ENCODE results near the gene NRARP.

The NRARP gene

DNA sequence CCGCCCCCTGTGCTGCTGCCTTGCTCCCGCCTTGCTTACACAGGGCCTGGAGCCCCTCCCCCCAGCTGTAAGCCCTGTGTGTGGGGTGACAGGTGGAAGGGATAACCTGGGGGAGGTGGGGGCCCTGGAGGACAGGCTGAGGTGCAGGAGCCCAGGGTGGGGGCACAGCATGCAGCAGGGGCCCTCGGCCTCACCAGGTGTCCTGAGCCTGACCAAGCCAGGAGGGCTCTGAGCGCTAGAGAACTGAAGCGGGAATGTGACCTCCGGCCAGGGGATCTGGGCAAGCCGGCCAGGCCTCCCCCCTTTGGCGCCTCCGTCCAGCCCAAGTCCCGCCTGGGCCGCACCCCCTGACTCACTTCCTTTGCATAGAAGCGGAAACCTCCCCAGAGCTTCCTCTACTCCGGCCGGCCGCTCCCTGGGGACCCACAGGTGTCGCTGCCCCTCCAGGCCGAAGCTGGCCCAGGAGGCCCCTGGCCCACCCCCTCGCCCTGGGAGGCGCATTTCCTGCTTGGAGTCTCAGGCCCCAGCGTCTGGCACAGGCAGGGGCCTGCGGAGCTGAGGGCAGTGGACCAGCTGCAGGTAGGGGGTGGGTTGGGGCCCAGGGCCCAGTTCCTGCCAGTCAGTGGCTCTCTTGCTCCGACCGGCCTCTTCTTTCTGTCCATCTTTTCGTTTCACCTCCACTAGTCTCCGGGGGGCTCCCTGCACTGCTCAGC lies 24.6 kb downstream of the NRARP start, which contains the start of gene TOR4A:
Gene TOR4A, plus strand, starts transcription at position 398 of the 713 bp plus-strand sequence. CDS start 964 bp downstream, outside the sequence.
- no peak for DNase-seq (ENCODE audit: low read depth in 2 of 3, low spot score in 2 of 3)

DNA sequence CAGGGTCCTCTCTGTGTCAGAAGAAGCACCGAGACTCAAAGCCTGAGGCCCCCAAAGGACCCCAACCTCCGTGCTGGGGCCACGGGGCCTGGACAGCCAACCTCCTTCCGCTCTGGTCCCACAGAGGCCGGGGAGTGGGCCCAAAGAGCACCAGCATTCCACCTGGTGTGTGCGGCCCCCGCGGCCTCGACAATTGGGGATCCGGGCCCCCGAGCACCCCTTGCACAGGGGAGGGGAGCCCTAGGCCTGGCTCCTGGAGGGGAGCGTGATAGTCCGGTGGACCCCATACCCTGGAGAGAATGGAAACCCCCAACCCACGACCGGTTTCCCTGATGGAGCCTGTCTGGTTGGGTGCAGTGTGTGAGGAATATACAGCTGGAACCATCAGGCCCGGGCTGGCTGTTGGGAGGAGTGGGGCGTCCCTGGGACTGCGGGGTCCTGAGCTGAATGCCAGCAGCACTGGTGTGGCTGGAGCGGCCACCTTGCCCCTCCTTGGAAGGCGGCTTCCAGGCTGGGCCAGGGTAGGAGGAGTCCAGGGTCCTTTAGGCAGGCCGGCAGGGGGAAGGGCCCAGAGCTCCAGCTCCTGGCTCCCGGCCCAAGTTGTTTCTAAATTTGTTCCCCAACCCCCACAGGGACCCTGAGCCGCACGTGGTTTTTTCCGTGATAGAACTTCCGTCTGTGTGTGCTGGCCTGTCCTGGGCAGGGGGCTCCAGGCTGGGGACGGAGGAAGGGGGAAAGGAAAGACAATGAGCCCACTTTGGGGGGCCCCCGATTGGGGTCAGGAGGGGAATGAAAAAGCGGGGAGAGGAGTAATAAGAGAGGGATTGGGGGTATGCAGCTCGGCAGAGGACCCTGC lies 25.4 kb downstream of the NRARP start:
- no peak for DNase-seq (ENCODE audit: low read depth in 2 of 3, low spot score in 2 of 3)

DNA sequence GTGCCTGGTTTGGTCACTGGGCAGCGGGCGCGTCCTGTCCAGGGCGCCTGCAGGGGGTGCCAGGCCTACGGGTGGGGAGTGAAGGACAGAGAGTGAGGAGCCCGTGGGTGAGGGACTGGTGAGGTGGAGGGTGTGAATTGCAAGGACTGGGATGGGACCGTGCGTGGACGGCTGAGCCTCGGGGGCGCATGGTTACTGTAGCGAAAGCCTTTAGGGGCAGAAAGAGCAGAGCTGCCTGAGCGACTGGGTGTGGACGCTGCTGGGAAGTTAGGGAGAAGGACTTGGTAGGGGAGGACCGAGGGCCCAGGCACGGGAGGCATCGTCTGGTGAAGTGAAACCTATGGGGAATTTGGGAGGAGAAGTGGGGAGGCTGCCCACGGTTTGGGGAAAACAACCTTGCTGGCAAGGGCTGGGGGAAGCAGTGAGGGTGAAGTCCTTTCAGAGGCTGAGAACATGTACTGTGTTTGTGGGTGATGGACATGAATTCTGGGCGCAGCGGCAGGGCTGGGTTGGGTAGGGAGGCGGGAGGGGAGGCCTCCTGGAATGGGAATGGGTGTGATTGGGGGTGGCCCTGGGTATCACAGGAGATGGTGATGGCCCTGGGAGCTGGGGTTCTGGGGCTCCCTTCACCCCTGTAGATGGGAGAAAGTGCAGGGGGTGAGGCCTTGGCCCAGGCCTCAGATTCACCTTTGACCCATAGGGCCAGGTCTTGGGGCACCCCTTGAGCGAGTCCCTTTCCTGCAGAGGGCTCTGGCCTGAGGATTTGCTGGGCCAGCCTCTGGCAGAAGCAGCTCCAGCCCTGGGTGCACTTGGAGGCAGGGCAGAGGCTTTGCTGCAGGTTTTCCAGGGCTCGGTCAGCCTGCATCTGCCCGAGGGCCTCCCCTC lies 26.2 kb downstream of the NRARP start:
- DNase-seq (ENCODE audit: low read depth in 2 of 3, low spot score in 2 of 3), result no peak

DNA sequence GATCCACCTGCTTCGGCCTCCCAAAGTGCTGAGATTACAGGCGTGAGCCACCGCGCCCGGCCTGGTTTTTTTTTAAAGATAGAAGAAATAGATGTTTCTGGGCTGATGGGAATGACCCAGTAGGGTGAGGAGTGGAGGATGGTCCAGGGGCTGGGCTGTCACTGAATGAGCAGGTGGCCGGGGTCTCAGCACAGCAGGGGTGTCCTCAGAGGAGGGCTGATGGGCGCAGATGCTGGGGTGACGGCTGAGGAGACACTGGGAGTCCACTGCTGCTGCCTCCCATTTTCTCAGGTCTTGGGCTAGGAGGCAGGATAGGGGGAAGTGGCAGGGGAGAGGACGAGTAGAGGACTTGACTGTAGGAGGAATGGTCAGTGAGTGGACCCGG lies 26.9 kb downstream of the NRARP start:
- no peak for DNase-seq (ENCODE audit: low read depth in 2 of 3, low spot score in 2 of 3)

DNA sequence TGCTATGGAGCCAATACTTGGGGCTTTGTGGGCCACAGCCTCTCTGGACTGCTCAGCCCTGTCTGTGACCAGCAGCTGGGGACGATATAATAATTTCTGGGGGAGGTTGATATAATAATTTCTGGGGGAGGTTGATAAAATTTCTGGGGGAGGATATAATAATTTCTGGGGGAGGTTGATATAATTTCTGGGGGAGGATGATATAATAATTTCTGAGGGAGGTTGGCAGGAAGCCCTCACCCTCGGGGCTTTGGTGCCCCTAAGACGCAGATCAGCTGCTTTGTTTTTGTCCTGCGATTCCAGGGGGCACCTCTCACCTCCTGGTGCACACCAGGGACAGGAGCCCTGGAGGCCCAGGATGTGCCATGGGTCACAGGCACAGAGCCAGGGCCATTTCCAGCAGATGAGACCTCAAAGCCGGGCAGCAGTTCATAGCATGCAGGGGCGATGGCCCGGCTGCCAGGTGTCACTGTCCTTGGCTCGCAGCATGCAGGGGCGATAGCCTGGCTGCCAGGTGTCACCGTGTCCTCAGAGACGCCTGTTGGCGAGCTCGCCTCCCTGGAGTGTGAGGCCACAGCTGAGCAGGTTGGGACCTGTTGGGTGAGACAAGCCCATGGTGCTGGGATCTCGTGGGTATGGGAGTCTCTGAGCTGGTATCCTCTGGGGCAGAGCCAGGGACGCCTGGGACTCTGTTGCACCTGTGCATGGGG lies 28.3 kb downstream of the NRARP start:
- DNase-seq (ENCODE audit: low read depth in 2 of 3, low spot score in 2 of 3), result no peak

DNA sequence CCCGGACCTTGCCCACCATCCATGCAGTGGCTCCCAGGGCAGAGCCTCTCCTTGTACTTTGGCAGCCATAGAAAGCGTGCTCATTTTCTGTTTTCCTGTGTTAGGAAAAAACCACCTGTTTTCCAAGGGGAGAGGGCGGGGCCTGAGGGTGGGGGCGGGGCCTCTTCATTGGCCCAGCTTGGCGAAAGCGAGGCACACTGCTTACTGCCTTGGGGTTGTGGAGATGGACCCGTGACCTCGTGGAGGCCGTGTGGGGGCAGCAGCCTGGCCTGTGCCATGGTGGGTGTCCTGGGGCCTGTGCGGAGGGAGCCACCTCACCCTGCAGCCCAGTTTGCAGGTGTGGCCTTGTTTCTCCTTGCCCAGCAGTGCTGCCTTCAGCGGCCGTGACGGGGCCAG lies 29.0 kb downstream of the NRARP start:
- no peak for DNase-seq (ENCODE audit: low read depth in 2 of 3, low spot score in 2 of 3)

DNA sequence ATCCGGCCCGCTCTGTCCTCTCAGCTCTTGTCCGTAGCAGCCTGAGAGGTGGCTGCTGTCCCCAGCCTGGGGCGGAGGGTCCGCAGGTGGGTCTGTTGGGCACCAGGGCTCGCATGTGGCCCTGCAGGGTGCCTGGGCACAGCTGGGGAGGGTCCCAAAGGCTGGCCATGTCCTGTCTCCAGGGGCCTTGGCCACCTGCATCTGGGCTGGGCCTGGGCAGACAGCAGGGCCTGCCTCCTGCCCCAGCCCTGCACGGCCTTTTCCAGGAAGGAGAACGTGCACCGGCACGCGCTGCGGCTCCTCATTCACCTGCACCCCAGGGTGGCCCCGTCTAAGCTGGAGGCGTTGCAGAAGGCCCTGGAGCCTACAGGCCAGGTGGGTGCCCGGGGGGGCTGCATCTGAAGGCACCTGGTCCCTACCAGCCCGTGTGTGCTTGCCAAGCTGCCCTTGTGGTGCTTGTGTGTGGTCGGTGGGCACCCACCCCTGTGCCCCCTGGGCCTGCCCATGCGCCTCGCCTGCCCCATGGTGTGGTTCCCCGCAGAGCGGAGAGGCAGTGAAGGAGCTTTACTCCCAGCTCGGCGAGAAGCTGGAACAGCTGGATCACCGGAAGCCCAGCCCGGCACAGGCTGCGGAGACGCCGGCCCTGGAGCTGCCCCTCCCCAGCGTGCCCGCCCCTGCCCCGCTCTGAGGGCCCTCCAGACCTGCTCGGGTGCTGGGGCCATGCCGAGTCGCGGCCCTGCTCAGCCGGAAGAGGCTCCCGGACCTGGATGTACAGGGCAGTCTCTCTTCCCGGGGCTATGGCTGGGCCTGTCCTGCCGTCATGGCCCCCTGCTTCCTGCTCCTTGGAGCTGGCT lies 29.6 kb downstream of the NRARP start:
- DNase-seq (ENCODE audit: low read depth in 2 of 3, low spot score in 2 of 3), result no peak

DNA sequence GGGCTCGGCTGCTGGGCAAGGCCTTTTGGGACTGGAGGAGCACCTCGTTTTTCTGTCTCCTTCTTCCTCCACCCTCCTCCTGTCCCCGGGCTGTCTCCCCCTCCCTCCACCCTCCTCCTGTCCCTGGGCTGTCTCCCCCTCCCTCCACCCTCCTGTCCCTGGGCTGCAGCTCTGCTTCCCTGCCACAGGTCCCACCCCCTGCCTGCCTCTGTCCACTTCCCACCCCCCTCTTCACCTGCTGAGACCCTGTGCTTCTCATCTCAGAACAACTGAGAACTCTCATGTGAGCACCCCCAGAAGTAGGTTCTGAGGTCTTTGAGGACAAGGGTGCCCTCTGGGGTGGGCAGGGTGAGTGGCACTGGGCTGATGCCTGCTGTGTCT lies 30.4 kb downstream of the NRARP start:
- DNase-seq (ENCODE audit: low read depth in 2 of 3, low spot score in 2 of 3), result no peak

DNA sequence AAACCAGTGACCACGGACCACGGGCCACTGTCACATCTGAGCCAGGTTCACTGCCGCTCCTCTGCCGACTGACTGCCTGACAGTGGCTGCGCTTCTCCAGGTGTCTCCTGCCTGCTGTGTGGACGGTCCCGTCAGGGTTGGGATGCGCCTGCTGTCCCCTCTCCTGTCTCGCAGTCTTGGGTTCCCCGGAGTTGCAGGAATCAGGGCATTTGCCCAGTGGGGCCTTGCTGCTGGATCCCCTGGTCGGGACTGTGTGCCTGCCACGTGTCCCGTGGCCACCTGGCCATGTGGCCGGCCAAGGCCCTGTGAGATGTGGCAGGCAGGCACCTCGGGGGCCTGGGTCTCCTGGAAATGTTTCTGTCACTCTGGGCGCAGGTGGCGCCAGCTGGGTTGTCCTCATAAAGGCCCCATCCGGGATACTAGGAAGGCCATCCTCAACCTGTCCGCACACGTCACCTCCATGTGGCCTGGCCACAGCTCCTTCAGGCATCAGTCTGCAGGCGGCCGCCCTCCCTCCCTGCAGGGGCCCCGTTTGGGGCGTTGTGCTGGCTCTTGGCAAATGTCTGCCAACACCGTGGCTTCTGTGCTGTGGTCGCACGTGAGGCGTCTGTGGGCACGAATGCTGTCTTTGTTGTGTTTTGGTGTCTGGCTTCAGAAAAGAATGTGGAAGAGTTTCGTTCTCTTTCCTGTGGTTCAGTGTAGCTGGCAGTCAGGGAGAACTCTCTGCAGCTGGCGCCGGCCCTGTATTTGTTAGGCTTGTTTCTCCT lies 31.0 kb downstream of the NRARP start:
- DNase-seq (ENCODE audit: low read depth in 2 of 3, low spot score in 2 of 3), result no peak

DNA sequence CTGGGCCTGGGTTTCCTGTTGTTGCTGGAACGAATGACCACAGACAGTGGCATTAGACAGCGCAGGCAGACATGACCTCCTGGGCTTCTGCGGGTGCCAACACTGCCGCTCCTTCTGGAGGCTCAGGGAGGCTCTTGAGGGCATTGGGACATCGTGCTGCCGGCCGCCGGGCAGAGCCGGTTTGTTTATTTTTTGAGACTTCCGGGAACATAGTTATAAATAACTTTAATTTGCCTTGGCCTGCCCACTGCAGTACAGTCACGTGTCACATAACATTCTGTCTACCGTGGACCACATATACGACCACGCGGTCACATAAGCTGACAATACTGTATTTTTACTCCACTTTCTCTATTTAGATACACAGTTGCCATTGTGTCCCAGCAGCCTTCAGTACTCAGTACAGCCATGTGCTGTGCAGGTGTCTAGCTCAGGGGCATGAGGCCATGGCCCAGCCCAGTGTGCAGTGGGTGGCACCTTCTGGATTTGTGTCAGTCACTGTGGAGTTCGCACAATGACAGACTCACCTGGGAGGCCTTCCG lies 32.8 kb downstream of the NRARP start:
- DNase-seq (ENCODE audit: low read depth in 2 of 3, low spot score in 2 of 3), result no peak

DNA sequence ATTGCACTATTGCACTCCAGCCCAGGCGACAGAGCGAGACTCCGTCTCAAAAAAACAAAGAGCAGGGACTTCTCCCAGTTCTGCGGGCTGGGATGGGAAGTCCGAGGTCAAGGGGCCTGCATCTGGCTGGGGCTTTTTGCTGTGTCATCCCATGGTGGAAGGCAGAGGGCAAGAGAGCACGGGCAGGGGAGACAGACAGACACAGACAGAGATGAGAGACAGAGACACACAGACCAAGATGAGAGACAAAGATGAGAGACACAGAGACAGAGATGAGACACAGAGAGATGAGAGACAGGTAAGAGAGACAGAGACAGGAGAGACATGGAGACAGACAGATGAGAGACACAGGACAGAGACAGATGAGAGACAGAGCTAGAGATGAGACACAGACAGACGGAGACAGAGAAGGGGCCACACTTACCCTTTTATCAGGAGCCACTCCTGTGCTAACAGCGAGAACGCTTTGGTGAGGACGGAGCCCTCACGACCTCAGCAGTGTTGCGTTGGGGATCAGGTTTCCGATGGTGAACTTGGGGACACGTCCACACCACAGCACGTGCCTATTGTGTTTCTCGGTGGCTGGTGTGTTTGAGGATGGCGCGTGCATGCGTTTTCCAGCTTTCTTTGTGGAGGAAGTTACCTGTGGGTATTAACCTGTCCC lies 33.4 kb downstream of the NRARP start:
- no peak for DNase-seq (ENCODE audit: low read depth in 2 of 3, low spot score in 2 of 3)

DNA sequence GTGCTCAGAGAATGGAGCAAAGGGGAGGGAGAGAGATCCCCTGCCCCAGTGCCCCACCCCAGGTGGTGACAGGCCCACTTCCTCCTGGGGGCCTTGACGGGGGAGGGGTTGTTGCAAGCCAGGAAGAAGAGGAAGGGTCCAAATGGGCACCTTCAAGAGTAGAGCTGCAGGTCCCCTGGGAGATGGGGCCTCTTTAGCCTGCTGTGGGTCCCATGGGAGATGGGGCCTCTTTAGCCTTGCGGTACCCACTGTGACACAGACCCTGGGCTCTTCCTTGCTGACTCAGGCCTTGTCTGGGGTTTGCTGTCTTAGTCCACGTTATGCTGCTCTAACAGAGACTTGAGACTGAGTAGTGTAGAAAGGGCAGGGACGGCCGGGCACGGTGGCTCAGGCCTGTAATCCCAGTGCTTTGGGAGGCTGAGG lies 34.1 kb downstream of the NRARP start:
- no peak for DNase-seq (ENCODE audit: low read depth in 2 of 3, low spot score in 2 of 3)

DNA sequence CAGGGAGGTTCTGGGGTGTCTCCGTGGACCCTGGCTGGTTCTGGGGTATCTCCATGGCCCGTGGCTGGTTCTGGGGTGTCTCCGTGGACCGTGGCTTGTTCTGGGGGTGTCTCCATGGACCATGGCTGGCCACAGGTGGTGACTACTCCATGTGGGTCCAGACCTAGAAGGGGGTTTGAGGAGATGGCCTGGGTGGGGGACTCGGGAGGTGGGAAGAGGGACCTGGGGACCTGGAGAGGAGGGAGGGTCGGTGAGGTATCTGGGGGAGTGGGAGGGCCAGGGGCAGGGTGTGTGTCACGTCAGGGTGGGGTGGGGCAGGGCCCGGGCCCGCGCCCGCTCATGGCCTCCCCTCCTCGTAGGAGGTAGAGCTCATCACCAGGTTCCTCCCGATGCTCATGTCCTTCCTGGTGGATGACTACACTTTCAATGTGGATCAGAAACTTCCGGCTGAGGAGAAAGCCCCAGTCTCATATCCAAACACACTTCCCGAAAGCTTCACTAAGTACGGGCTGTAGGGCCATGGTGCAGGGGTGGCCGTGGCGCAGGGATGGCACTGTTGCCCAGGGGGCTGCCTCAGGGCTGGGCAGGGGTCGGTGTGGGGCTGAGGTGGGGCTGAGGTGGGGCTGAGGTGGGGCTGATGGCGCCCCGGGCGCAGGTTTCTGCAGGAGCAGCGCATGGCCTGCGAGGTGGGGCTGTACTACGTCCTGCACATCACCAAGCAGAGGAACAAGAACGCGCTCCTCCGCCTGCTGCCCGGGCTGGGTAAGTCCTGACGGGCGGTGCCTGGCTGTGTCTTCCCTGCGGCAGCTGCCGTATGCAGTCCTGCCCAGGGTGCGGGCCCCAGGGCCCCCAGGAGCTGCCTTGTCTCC lies 35.3 kb downstream of the NRARP start:
- no peak for DNase-seq (ENCODE audit: low read depth in 2 of 3, low spot score in 2 of 3)

DNA sequence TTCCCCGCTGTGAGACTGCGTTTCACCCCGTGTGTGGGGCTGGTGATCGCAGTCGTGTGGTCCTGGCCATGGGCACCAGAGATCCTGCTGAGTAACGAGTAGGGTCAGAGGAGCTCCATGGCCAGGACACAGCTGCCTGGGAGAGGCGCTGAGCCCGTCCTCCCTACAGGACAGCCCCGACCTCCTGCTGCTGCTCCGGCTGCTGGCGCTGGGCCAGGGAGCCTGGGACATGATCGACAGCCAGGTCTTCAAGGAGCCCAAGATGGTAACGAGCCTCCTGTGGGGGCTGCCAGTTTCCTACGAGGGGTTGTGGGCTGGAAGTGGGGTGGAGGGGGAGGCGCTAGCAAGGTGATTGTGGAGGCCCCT lies 35.9 kb downstream of the NRARP start:
- no peak for DNase-seq (ENCODE audit: low read depth in 2 of 3, low spot score in 2 of 3)

DNA sequence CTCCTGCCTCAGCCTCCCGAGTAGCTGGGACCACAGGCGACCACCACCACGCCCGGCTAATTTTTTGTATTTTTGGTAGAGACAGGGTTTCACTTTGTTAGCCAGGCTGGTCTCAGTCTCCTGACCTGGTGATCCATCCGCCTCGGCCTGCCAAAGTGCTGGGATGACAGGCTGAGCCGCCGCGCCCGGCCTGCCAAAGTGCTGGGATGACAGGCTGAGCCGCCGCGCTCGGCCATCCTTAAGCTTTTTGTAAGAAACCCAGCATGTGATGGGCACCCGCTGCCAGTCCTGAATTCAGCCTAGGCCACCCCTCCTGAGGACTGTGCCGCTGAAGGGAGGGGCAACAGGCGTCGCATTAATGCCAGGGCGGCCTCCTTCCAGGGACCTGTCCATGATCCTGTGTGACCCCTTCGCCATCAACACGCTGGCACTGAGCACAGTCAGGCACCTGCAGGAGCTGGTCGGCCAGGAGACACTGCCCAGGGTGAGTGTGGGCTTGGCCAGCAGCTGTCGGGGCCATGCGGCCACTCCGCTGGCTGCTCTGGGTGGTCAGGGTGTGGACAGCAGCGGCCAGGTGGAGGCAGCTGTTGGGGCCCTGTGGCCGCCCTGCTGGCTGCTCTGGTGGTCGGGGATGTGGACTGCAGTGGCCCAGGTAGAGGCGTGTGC lies 36.4 kb downstream of the NRARP start:
- DNase-seq (ENCODE audit: low read depth in 2 of 3, low spot score in 2 of 3), result no peak

DNA sequence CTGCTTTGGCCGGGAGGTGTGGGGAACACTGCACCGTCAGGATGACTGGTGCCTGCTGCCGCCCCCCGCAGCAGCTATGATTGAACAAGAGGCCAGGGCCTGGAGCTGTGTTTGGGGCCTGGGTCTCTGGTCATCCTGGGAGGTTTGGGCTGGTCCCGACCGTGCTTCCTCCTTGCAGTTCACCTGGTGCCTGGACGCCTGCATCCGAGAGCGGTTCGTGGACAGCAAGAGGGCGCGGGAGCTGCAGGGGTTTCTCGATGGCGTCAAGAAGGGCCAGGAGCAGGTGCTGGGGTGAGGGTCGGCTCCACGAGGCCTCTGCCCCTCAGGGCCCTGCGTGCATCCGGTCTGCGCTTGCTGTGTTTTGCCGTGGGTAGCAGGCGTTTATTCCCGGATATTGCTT lies 38.0 kb downstream of the NRARP start:
- DNase-seq (ENCODE audit: low read depth in 2 of 3, low spot score in 2 of 3), result no peak

DNA sequence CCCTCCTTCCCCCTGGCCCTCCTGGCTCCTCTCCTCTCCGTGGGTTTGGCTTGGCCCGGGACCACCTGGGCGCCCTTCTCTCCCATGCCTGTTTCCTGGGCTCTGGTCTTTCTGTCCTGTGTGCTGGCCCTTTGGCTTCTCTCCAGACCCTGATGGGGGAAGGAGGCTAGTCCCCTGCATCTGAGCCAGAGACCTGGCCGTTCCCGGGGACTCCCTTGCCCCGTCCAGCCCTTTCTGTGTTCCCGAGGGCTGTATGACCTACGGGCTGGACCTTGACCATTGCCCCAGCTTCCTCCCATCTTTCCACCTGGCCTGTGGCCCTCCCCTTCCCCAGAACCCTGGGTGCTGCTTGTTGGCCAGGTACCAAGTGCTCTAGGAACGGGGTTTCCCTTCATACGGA lies 38.6 kb downstream of the NRARP start:
- DNase-seq (ENCODE audit: low read depth in 2 of 3, low spot score in 2 of 3), result no peak
